Lower lobe of right lung (tissue), 2 donors: Measurements from ENCODE around the gene RIPK3. TPM values are rescaled to one million over a fixed set of nuclear protein-coding genes. Genes with fewer than 3 reads are reported as not detected.
"Not testable (repeated sequence)": the region's sequence is repeated elsewhere in the genome, so short reads cannot be mapped to it uniquely, and the experiment has no call there.

Experiments
- ATAC-seq, 2 donors: fragments of 200-7000 bp; cut with Tn5 transposase; one replicate each; pipeline ENCODE4 v1.9.1; 2020 to 2022; ENCODE audit warnings: mild to moderate bottlenecking in 2 of 2, moderate library complexity in 2 of 2
- DNase-seq: peaks from one replicate; pipeline ENCODE4 v3.0.0-alpha.2; 2020
- H3K27ac ChIP-seq: fragments of 200-600 bp; one replicate; pipeline ENCODE4 v1.8.0; 2022
- H3K27me3 ChIP-seq: fragments of 200-600 bp; one replicate; pipeline ENCODE4 v1.8.0; 2022; ENCODE audit warnings: low read depth
- H3K36me3 ChIP-seq: fragments of 200-600 bp; one replicate; pipeline ENCODE4 v1.8.0; 2022; ENCODE audit warnings: mild to moderate bottlenecking
- H3K4me1 ChIP-seq: fragments of 200-600 bp; one replicate; pipeline ENCODE4 v1.8.0; 2022
- H3K4me3 ChIP-seq: fragments of 200-600 bp; one replicate; pipeline ENCODE4 v1.8.0; 2022; ENCODE audit warnings: mild to moderate bottlenecking
- H3K9me3 ChIP-seq: fragments of 200-600 bp; one replicate; pipeline ENCODE4 v1.8.0; 2022
- CTCF ChIP-seq: fragments of 200-600 bp; IDR thresholded peaks from one replicate; pipeline ENCODE4 v1.8.0; 2022; ENCODE audit warnings: antibody characterized with exemption, mild to moderate bottlenecking
- intact Hi-C: fragments of 100-400 bp; cut with DNase I; formaldehyde crosslinking; loops from one replicate; pipeline ENCODE4 v1.11.0; 2022
- total RNA-seq: library from RNA; stranded (reverse); fragmentation: NEBNext Ultra II Directional; extraction: Animal tissue kit (Norgen Biotek cat#: 25700); gene quantifications from one replicate; pipeline ENCODE4 v1.2.1, GENCODE V29; 2021
- donor health status: DM: no; HTN: yes; CAD: no; lungs with severe emphysema.

The RIPK3 gene
- total RNA-seq, 1 donor from 2014 or later: 27.9 TPM

DNA sequence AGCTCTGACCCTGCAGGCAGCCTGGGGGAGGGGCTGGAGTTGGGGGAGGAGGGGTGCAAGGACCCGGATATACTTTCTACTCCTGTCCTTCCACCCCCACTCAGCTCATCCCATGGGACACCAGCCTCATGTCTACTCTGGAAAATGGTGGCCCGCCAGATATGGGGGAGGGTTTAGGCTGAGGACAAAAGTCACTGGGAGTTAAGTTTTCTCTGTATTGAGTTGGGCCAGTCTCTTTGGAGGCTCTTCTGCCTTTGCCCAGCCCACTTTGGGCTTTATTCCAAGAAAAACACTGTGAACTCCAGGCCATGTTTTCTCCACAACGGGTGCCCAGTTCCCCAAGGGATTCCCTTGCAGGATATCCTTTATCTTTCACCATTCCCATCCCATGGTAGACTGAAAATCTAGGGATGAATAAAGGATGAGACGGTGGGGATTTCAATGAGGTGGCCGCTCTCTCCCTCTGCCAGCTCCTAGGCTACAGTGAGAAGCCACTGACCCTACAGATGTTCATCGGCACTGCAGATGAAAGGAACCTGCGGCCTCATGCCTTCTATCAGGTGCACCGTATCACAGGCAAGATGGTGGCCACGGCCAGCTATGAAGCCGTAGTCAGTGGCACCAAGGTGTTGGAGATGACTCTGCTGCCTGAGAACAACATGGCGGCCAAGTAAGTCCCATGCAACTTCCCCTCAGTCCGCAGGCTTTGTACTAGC, 33.1 kb upstream of the RIPK3 start:
- ATAC-seq (no peak), DNase-seq (no peak)
- no peak overlapping the region for H3K4me3 ChIP-seq
- H3K4me1 ChIP-seq: peaks cover 6% of the 10 kb centered on the region
- H3K36me3 ChIP-seq: peaks cover 6% of the 10 kb centered on the region
- no peaks in the 10 kb centered on the region for H3K9me3 ChIP-seq
- no peak for TF ChIP-seq CTCF
- H3K27me3 ChIP-seq: peaks cover 3% of the 10 kb centered on the region
- no peak overlapping the region for H3K27ac ChIP-seq
- intact Hi-C loops: no loop called here

GRCh38 chr14:24371605-24372004, 31.8 kb upstream of the RIPK3 start:
- H3K9me3 ChIP-seq, ATAC-seq, DNase-seq, H3K27ac ChIP-seq, H3K4me3 ChIP-seq, H3K36me3 ChIP-seq, intact Hi-C loops: not testable (repeated sequence)
- Histone ChIP-seq H3K4me1 (peaks cover 15% of the 10 kb centered on the region), H3K27me3 (peaks cover 11% of the 10 kb centered on the region)

DNA sequence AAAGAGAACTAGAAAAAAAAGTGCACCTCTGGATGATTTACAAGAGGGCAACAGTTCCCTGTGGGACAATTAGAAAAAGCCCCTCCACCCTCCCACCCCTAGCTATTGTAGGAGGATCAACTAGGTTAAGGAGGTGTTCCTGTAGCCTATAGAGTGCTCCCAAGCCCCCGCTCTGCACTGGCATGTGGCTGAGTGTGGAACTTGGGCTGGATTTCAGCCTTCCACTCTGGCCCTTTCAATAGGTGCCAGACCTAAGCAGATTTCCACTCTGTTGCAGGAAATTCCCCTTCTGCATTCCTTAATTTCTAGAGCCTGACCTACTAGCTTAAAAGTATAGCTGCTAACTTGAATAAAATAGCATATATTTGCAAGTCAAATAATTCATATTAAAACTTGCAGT, 31.0 kb upstream of the RIPK3 start:
- no peak overlapping the region for H3K4me3 ChIP-seq
- H3K36me3 ChIP-seq: peaks cover 6% of the 10 kb centered on the region
- H3K27me3 ChIP-seq: peaks cover 17% of the 10 kb centered on the region
- DNase-seq: no peak
- H3K9me3 ChIP-seq: no peaks in the 10 kb centered on the region
- H3K4me1 ChIP-seq: peaks cover 21% of the 10 kb centered on the region
- intact Hi-C loops: no loop called here
- H3K27ac ChIP-seq: no peak overlapping the region
- no peak for ATAC-seq
- no peak for TF ChIP-seq CTCF

DNA sequence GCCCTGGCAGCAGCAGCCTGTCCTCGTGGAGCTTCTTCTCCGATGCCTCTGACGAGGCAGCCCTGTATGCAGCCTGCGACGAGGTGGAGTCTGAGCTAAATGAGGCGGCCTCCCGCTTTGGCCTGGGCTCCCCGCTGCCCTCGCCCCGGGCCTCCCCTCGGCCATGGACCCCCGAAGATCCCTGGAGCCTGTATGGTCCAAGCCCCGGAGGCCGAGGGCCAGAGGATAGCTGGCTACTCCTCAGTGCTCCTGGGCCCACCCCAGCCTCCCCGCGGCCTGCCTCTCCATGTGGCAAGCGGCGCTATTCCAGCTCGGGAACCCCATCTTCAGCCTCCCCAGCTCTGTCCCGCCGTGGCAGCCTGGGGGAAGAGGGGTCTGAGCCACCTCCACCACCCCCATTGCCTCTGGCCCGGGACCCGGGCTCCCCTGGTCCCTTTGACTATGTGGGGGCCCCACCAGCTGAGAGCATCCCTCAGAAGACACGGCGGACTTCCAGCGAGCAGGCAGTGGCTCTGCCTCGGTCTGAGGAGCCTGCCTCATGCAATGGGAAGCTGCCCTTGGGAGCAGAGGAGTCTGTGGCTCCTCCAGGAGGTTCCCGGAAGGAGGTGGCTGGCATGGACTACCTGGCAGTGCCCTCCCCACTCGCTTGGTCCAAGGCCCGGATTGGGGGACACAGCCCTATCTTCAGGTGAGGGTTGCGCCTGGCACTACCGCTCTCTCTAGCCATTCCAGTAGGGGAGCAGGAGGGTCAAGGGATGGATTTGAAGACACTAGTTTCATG, 30.3 kb upstream of the RIPK3 start:
- Histone ChIP-seq H3K4me1 (peaks cover 28% of the 10 kb centered on the region), H3K27me3 (peaks cover 17% of the 10 kb centered on the region), H3K36me3 (peaks cover 6% of the 10 kb centered on the region), H3K27ac (no peak overlapping the region), H3K9me3 (no peaks in the 10 kb centered on the region), H3K4me3 (no peak overlapping the region)
- intact Hi-C loops: loop anchor here (10.0 kb wide), 1 partner anchor 45 kb away; no protein-coding TSS in a partner anchor
- DNase-seq (no peak), ATAC-seq (no peak)
- no peak for TF ChIP-seq CTCF

DNA sequence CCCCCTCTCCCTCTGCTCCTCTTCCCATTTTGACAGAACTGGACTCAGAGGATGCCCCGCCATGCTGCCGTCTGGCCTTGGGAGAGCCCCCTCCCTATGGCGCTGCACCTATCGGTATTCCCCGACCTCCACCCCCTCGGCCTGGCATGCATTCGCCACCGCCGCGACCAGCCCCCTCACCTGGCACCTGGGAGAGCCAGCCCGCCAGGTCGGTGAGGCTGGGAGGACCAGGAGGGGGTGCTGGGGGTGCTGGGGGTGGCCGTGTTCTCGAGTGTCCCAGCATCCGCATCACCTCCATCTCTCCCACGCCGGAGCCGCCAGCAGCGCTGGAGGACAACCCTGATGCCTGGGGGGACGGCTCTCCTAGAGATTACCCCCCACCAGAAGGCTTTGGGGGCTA, 29.7 kb upstream of the RIPK3 start:
- Histone ChIP-seq H3K4me3 (no peak overlapping the region), H3K4me1 (peaks cover 31% of the 10 kb centered on the region), H3K36me3 (peaks cover 6% of the 10 kb centered on the region), H3K27ac (peak overlapping the region; percentile 75), H3K9me3 (no peaks in the 10 kb centered on the region), H3K27me3 (peaks cover 17% of the 10 kb centered on the region)
- no peak for TF ChIP-seq CTCF
- ATAC-seq (no peak), DNase-seq (no peak)
- intact Hi-C loops: loop anchor here (10.0 kb wide), 1 partner anchor 45 kb away; no protein-coding TSS in a partner anchor
